HepG2 (cell line): Measurements from ENCODE around the gene CCDC183. TPM values are rescaled to one million over a fixed set of nuclear protein-coding genes. Genes with fewer than 3 reads are reported as not detected.

Experiments
- ARNT2 ChIP-seq: sonication (generic); formaldehyde crosslinking; IDR thresholded peaks from 2 replicates; pipeline ENCODE4 v1.8.0; 2022; ENCODE audit warnings: mild to moderate bottlenecking, low read depth, missing genetic modification reagents, moderate library complexity
- DBP ChIP-seq: sonication (generic); formaldehyde crosslinking; IDR thresholded peaks from 2 replicates; pipeline ENCODE4 v1.4.0; 2020; ENCODE audit warnings: missing genetic modification reagents; ENCODE audit errors: not compliant biosample characterization
- ELF1 ChIP-seq: sonication (generic); formaldehyde crosslinking; IDR thresholded peaks from 2 replicates; pipeline ENCODE4 v1.4.0; 2020; ENCODE audit warnings: missing genetic modification reagents
- FOSL1 ChIP-seq: sonication (generic); formaldehyde crosslinking; IDR thresholded peaks from 2 replicates; pipeline ENCODE4 v1.9.0; 2021; ENCODE audit warnings: missing genetic modification reagents, borderline replicate concordance
- FOXK1 ChIP-seq: sonication (generic); formaldehyde crosslinking; IDR thresholded peaks from 2 replicates; pipeline ENCODE4 v1.4.0; 2020; ENCODE audit warnings: low read depth, missing genetic modification reagents, borderline replicate concordance
- FOXO1 ChIP-seq: sonication (generic); formaldehyde crosslinking; IDR thresholded peaks from 2 replicates; pipeline ENCODE4 v1.4.0; 2020; ENCODE audit warnings: missing genetic modification reagents
- HOXA7 ChIP-seq: sonication (generic); formaldehyde crosslinking; IDR thresholded peaks from 2 replicates; pipeline ENCODE4 v1.8.1; 2022; ENCODE audit warnings: mild to moderate bottlenecking, missing genetic modification reagents, moderate library complexity
- HOXD1 ChIP-seq: sonication (generic); formaldehyde crosslinking; IDR thresholded peaks from 2 replicates; pipeline ENCODE4 v1.5.0; 2020; ENCODE audit warnings: missing genetic modification reagents
- KLF15 ChIP-seq: sonication (generic); formaldehyde crosslinking; IDR thresholded peaks from 2 replicates; pipeline ENCODE4 v1.8.1; 2023; ENCODE audit warnings: borderline replicate concordance, mild to moderate bottlenecking, inconsistent platforms, missing genetic modification reagents, mixed read lengths
- NR2F1 ChIP-seq, 2 experiments: fragments of 450-650 bp in 1 of 2; formaldehyde crosslinking in 1 of 2; IDR thresholded peaks; 2 replicates each; pipeline versions ENCODE4 v1.5.0 to v1.6.1; 2016 to 2020; ENCODE audit warnings: mild to moderate bottlenecking in 1 of 2, missing compliant biosample characterization in 1 of 2, missing genetic modification reagents in 1 of 2, moderate library complexity in 1 of 2
- PRDM4 ChIP-seq: sonication (generic); formaldehyde crosslinking; IDR thresholded peaks from 2 replicates; pipeline ENCODE4 v1.9.0; 2021; ENCODE audit warnings: missing genetic modification reagents, borderline replicate concordance
- RORA ChIP-seq: sonication (generic); formaldehyde crosslinking; IDR thresholded peaks from 2 replicates; pipeline ENCODE4 v1.5.0; 2020; ENCODE audit warnings: mild to moderate bottlenecking, missing genetic modification reagents, moderate library complexity
- SAFB2 ChIP-seq: sonication (generic); formaldehyde crosslinking; IDR thresholded peaks from 2 replicates; pipeline ENCODE4 v1.5.1; 2020; ENCODE audit warnings: missing genetic modification reagents, low read depth, mild to moderate bottlenecking, borderline replicate concordance
- SP4 ChIP-seq: sonication (generic); formaldehyde crosslinking; IDR thresholded peaks from 2 replicates; pipeline ENCODE4 v1.8.1; 2023; ENCODE audit warnings: mild to moderate bottlenecking, missing genetic modification reagents
- TMF1 ChIP-seq: sonication (generic); formaldehyde crosslinking; IDR thresholded peaks from 2 replicates; pipeline ENCODE4 v1.8.1; 2022; ENCODE audit warnings: low read depth, missing genetic modification reagents
- ZBTB10 ChIP-seq: sonication (generic); formaldehyde crosslinking; IDR thresholded peaks from 2 replicates; pipeline ENCODE4 v1.4.0; 2020; ENCODE audit warnings: missing genetic modification reagents, borderline replicate concordance
- ZBTB38 ChIP-seq: sonication (generic); formaldehyde crosslinking; IDR thresholded peaks from 2 replicates; pipeline ENCODE4 v1.5.1; 2020; ENCODE audit warnings: mild to moderate bottlenecking, missing genetic modification reagents
- ZFP36L1 ChIP-seq: sonication (generic); formaldehyde crosslinking; IDR thresholded peaks from 2 replicates; pipeline ENCODE4 v1.8.0; 2022; ENCODE audit warnings: mild to moderate bottlenecking, missing genetic modification reagents, moderate library complexity
- ZFP62 ChIP-seq: sonication (generic); formaldehyde crosslinking; IDR thresholded peaks from 2 replicates; pipeline ENCODE4 v1.4.0; 2020; ENCODE audit warnings: missing genetic modification reagents
- ZNF160 ChIP-seq: sonication (generic); formaldehyde crosslinking; IDR thresholded peaks from 2 replicates; pipeline ENCODE4 v1.8.0; 2022; ENCODE audit warnings: mild to moderate bottlenecking, inconsistent platforms, missing genetic modification reagents
- ZNF576 ChIP-seq: sonication (generic); formaldehyde crosslinking; IDR thresholded peaks from 2 replicates; pipeline ENCODE4 v1.4.0; 2020; ENCODE audit warnings: mild to moderate bottlenecking, missing genetic modification reagents
- ZZZ3 ChIP-seq: sonication (generic); formaldehyde crosslinking; IDR thresholded peaks from 2 replicates; pipeline ENCODE4 v1.4.0; 2020; ENCODE audit warnings: missing genetic modification reagents, mild to moderate bottlenecking, borderline replicate concordance
- polyA plus RNA-seq, 8 experiments: library from polyadenylated mRNA; depleted of rRNA in 3 of 8; stranded (reverse) in 7 of 8; unstranded in 1 of 8; fragments of >200 nt; fragmentation: Illumina TruSeq in 4 of 8; extraction: Trizol in 4 of 8; gene quantifications; 2 replicates each; pipeline versions ENCODE4 v1.2.1 to v1.2.3, GENCODE V29; 2011 to 2016; ENCODE audit warnings: low read depth in 4 of 8, missing spikeins in 1 of 8, mixed read lengths in 1 of 8; ENCODE audit not compliant: insufficient read depth in 1 of 8
- total RNA-seq, 5 experiments: library from RNA; depleted of rRNA; stranded (reverse); fragments of >200 nt; fragmentation: Illumina TruSeq; extraction: Trizol; gene quantifications; 2 replicates each; pipeline ENCODE4 v1.2.3, GENCODE V29; 2016; ENCODE audit warnings: low read depth in 1 of 5

The CCDC183 gene
- total and polyA plus RNA-seq, 2 of the 13 experiments (the other 11 are each of a cell fraction or from before 2014, with no cell fraction given): 5.0 to 66.4 TPM

GRCh38 chr9:136791516-136792276 is 4.4 kb upstream of the CCDC183 start (continued):
- TF ChIP-seq ZNF576 (CRISPR knock-in tag) (0 out of 2 replicates have a peak, but pooled peaks have one; percentile 41), FOSL1 (CRISPR knock-in tag) (no peak), ZFP36L1 (no peak), SAFB2 (CRISPR knock-in tag) (peak; percentile 37; the same call in 1 of the 2 replicates), HOXA7 (no peak), ELF1 (CRISPR knock-in tag) (0 out of 2 replicates have a peak, but pooled peaks have one; percentile 3), ZFP62 (CRISPR knock-in tag) (no peak), ZZZ3 (CRISPR knock-in tag) (no peak), FOXO1 (peak; percentile 4), ZBTB10 (no peak), HOXD1 (CRISPR knock-in tag) (no peak), KLF15 (no peak), FOXK1 (CRISPR knock-in tag) (no peak), SP4 (peak; percentile 9; the same call in 1 of the 2 replicates), PRDM4 (CRISPR knock-in tag) (no peak), ZBTB38 (CRISPR knock-in tag) (no peak; the same call in 1 of the 2 replicates), ZNF160 (CRISPR knock-in tag) (peak; percentile 88), DBP (CRISPR knock-in tag) (no peak), TMF1 (CRISPR knock-in tag) (0 out of 2 replicates have a peak, but pooled peaks have one; percentile 11), ARNT2 (CRISPR knock-in tag) (peak; percentile 86; the same call in 1 of the 2 replicates), NR2F1 (CRISPR knock-in tag; IDR thresholded peaks at IDR 0.05) (no peak; a peak in 1 of 4 replicates), RORA (CRISPR knock-in tag) (no peak)
